A673 (cell line): ENCODE measurements around the gene ELFN1.

Source experiments
- CTCF ChIP-seq: fragments of 300-800, 200-600 bp; sonication (generic); conservative IDR thresholded peaks from 2 replicates; pipeline ENCODE4 v1.5.1; 2017; ENCODE audit warnings: low read depth, mild to moderate bottlenecking, antibody characterized with exemption, low read length, moderate library complexity, mixed read lengths
- EZH2 ChIP-seq: fragments of 200-600 bp; sonication (generic); IDR thresholded peaks from 2 replicates; pipeline ENCODE4 v1.6.1; 2017; ENCODE audit warnings: borderline replicate concordance, low read depth, mild to moderate bottlenecking, mixed read lengths, antibody characterized with exemption, low read length; ENCODE audit not compliant: poor library complexity, severe bottlenecking

GRCh38 chr7:1702652-1703051, 32.6 kb downstream of the ELFN1 start:
- TF ChIP-seq CTCF (no peak), EZH2 (no peak)
